ENCODE data around the gene ABLIM2. TPM values are rescaled to one million over a fixed set of nuclear protein-coding genes. Genes with fewer than 3 reads are reported as not detected.

ABLIM2 gene
- polyA plus RNA-seq, 2 of the 4 experiments (the other 2 are of a cell fraction) = 0.21 to 0.40 TPM

- ATAC-seq (no peak), FAIRE-seq (no peak), DNase-seq (ENCODE audit: low read depth in 1 of 2, low spot score in 1 of 2) (no peak)
- no peak overlapping the region for H3K4me2 ChIP-seq
- WGBS (ENCODE audit: missing lambda C conversion rate) = 62% methylated on average over 14 of the region's 19 CpGs
- H3K27ac ChIP-seq = no peak overlapping the region
- no peak overlapping the region for H3K4me3 ChIP-seq
- peaks cover 6% of the 10 kb centered on the region for H3K9me3 ChIP-seq
- no peak for TF ChIP-seq FOSL2 (IDR thresholded peaks at IDR 0.05)
- TF ChIP-seq FOSL2 (CRISPR knock-in tag; IDR thresholded peaks at IDR 0.05) = no peak
- no peak for TF ChIP-seq MAFK (IDR thresholded peaks at IDR 0.05; ENCODE audit: partially characterized antibody)
- TF ChIP-seq CBX2 (IDR thresholded peaks at IDR 0.05; ENCODE audit: borderline replicate concordance, low read depth) = no peak
- no peak for TF ChIP-seq CHD2 (IDR thresholded peaks at IDR 0.05; ENCODE audit: low read length, partially characterized antibody)
- TF ChIP-seq JUNB (IDR thresholded peaks at IDR 0.05) = no peak
- TF ChIP-seq, protein P1, sequence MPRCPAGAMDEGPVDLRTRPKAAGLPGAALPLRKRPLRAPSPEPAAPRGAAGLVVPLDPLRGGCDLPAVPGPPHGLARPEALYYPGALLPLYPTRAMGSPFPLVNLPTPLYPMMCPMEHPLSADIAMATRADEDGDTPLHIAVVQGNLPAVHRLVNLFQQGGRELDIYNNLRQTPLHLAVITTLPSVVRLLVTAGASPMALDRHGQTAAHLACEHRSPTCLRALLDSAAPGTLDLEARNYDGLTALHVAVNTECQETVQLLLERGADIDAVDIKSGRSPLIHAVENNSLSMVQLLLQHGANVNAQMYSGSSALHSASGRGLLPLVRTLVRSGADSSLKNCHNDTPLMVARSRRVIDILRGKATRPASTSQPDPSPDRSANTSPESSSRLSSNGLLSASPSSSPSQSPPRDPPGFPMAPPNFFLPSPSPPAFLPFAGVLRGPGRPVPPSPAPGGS (IDR thresholded peaks at IDR 0.05) = no peak
- TF ChIP-seq RARB (CRISPR knock-in tag; IDR thresholded peaks at IDR 0.05) = no peak
- TF ChIP-seq HOXB5 (CRISPR knock-in tag; IDR thresholded peaks at IDR 0.05) = no peak
- no peak for TF ChIP-seq NR3C1 (IDR thresholded peaks at IDR 0.05)
- no peak for TF ChIP-seq BHLHE40 (IDR thresholded peaks at IDR 0.05; ENCODE audit: low read depth, low read length)
- TF ChIP-seq RCOR1 (IDR thresholded peaks at IDR 0.05; ENCODE audit: low read depth, low read length) = no peak
- TF ChIP-seq EP300 (IDR thresholded peaks at IDR 0.05) = no peak
- ChIA-PET CTCF (interaction anchor here (1.1 kb wide), 1 partner anchor 13 kb away, joined by 3 read pairs; no protein-coding TSS in a partner anchor), POLR2A (no interaction called here)
- no peaks in the 10 kb centered on the region for H3K4me1 ChIP-seq
Measured at GRCh38 chr4:8163436-8164193, 5.0 kb upstream of the ABLIM2 start.

- ATAC-seq (no peak), DNase-seq (ENCODE audit: low read depth in 1 of 2, low spot score in 1 of 2) (no peak), FAIRE-seq (no peak)
- ChIA-PET POLR2A (no interaction called here), CTCF (interaction anchor here (0.7 to 2.4 kb wide), 2 partner anchors 13 to 831 kb away, joined by 3 to 9 read pairs; no protein-coding TSS in a partner anchor)
- no peak overlapping the region for H3K27ac ChIP-seq
- no peaks in the 10 kb centered on the region; the same call in 2 of the 3 replicates for H3K4me1 ChIP-seq
- no peak overlapping the region for H3K4me2 ChIP-seq
- WGBS (ENCODE audit: missing lambda C conversion rate) = 60% methylated on average over 5 of the region's 7 CpGs
- TF ChIP-seq RARB (CRISPR knock-in tag; IDR thresholded peaks at IDR 0.05) = no peak
- no peak for TF ChIP-seq TP53 (CRISPR knock-in tag; IDR thresholded peaks at IDR 0.05)
- no peak for TF ChIP-seq SMC3 (IDR thresholded peaks at IDR 0.05)
- no peak for TF ChIP-seq ZSCAN20 (CRISPR knock-in tag; IDR thresholded peaks at IDR 0.05)
- no peak for TF ChIP-seq CHD4 (IDR thresholded peaks at IDR 0.05; ENCODE audit: borderline replicate concordance)
- TF ChIP-seq ZC3H11A (IDR thresholded peaks at IDR 0.05) = no peak
- no peak for TF ChIP-seq POLR2A (IDR thresholded peaks at IDR 0.05; ENCODE audit: low read length)
- TF ChIP-seq KDM1A (IDR thresholded peaks at IDR 0.05; ENCODE audit: low read depth) = no peak
- H3K9me3 ChIP-seq = peaks cover under 1% of the 10 kb centered on the region; the same call in 2 of the 3 replicates
- H3K4me3 ChIP-seq = no peak overlapping the region
Measured at GRCh38 chr4:8163026-8163425, 4.4 kb upstream of the ABLIM2 start.

DNA sequence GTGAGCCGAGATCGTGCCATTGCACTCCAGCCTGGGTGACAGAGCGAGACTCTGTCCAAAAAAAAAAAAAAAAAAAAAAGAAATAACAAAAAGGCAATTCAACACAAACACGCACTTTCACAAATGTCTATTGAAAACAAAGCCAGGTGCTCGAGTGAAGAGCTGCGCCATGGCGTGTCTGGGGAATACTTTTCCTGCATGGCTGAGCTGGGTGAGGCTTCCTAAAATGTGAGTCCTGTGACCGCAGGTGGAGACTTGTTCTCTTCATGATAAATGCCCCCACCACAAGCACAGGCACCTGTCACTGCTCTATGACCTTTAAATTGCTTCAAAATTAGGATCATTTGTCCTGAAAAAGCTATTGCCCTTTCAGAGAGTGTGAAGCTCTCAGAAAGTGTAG is 4.0 kb upstream of the ABLIM2 start:
- no peak for FAIRE-seq
- H3K9me3 ChIP-seq = no peaks in the 10 kb centered on the region
- H3K4me1 ChIP-seq = peaks cover 3% of the 10 kb centered on the region; the same call in 1 of the 3 replicates
- no peak overlapping the region for H3K4me2 ChIP-seq
- no peak overlapping the region for H3K4me3 ChIP-seq
- 45% methylated on average over 8 of the region's 8 CpGs for WGBS (ENCODE audit: missing lambda C conversion rate)
- no peak overlapping the region for H3K27ac ChIP-seq
- DNase-seq (ENCODE audit: low read depth in 1 of 2, low spot score in 1 of 2) = no peak
- ChIA-PET POLR2A (no interaction called here), CTCF (interaction anchor here (0.7 to 2.4 kb wide), 2 partner anchors 14 to 831 kb away, joined by 3 to 9 read pairs; no protein-coding TSS in a partner anchor)
- no peak for ATAC-seq
- TF ChIP-seq CTCF (IDR thresholded peaks at IDR 0.05) (no peak), ZFP36 (IDR thresholded peaks at IDR 0.05; ENCODE audit: borderline replicate concordance, partially characterized antibody) (no peak), EHMT2 (IDR thresholded peaks at IDR 0.05; ENCODE audit: low read depth) (no peak), FOXS1 (CRISPR knock-in tag; IDR thresholded peaks at IDR 0.05) (no peak), CHD4 (IDR thresholded peaks at IDR 0.05; ENCODE audit: borderline replicate concordance) (no peak), MYC (IDR thresholded peaks at IDR 0.05; ENCODE audit: borderline replicate concordance, low read length) (no peak), TFCP2L1 (CRISPR knock-in tag; IDR thresholded peaks at IDR 0.05) (no peak), USF2 (IDR thresholded peaks at IDR 0.05) (no peak), SREBF2 (IDR thresholded peaks at IDR 0.05) (no peak), GATA3 (IDR thresholded peaks at IDR 0.05; ENCODE audit: borderline replicate concordance) (no peak), MAFK (IDR thresholded peaks at IDR 0.05; ENCODE audit: partially characterized antibody) (no peak), FOSB (CRISPR knock-in tag; IDR thresholded peaks at IDR 0.05) (no peak), NPAS2 (CRISPR knock-in tag; IDR thresholded peaks at IDR 0.05; ENCODE audit: borderline replicate concordance) (no peak)
- TF ChIP-seq, protein P2, sequence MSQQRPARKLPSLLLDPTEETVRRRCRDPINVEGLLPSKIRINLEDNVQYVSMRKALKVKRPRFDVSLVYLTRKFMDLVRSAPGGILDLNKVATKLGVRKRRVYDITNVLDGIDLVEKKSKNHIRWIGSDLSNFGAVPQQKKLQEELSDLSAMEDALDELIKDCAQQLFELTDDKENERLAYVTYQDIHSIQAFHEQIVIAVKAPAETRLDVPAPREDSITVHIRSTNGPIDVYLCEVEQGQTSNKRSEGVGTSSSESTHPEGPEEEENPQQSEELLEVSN (IDR thresholded peaks at IDR 0.05; ENCODE audit: borderline replicate concordance, low read depth) = no peak
